ENCODE measurements around the gene CYB561A3.

GRCh38 chr11:61349916-61350315 is 11.8 kb downstream of the CYB561A3 start:
- TF ChIP-seq CTCF (IDR thresholded peaks at IDR 0.05) (no peak), POLR2A (IDR thresholded peaks at IDR 0.05) (no peak)

Measured in Peyer's patch (tissue), 4 donors.